Activated T-cell treated with anti-CD3 and anti-CD28 coated beads for 48 hours (primary cell): ENCODE data around the gene SENP2.
"Not testable (repeated sequence)": the region's sequence is repeated elsewhere in the genome, so short reads cannot be mapped to it uniquely, and the experiment has no call there.

Experiments
- DNase-seq: peaks from one replicate; pipeline ENCODE4 v3.0.0-alpha.2; 2020; ENCODE audit warnings: low read depth

SENP2 gene

DNA sequence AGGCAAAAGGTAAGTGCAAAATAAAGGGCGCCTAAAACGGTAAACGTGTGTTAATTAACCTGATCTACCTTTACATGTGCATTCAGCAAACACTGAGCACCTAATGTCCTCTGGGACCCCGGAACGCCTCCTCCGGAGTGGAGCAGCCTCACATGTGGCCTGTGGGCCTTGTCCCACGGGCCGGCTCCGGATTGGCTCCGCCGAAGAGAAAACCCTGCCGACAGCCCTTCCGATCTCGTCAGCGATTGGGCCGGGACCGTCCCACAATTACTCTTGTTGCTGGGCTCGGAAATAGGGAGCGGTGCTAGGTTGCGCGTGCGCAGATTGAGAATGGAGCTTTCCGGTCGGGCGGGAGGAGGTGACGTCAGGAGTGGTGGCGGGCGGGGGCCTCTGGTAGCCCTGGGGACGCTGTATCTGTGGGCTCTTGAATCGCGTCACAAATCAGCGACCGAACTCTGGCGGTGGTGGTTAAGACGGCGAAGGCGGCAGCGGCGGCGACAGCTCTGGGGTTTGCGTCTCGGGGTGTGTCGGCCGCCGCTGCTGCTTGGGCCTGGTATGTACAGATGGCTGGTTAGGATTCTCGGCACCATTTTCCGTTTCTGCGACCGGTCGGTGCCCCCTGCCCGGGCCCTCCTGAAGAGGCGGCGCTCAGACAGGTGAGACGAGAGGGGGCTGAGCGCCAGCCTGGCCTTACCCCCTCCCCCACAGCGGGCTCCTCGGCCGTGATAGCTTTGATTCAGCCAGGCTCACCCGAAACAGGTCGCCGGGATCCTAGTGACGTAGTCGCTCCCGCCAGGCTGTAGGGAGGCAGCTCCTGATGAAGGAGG, at the start of gene SENP2:
Gene SENP2, plus strand, starts transcription at position 437 of the 827 bp plus-strand sequence. Its CDS starts 119 bp downstream, at position 556.
- DNase-seq: peak; percentile 99

DNA sequence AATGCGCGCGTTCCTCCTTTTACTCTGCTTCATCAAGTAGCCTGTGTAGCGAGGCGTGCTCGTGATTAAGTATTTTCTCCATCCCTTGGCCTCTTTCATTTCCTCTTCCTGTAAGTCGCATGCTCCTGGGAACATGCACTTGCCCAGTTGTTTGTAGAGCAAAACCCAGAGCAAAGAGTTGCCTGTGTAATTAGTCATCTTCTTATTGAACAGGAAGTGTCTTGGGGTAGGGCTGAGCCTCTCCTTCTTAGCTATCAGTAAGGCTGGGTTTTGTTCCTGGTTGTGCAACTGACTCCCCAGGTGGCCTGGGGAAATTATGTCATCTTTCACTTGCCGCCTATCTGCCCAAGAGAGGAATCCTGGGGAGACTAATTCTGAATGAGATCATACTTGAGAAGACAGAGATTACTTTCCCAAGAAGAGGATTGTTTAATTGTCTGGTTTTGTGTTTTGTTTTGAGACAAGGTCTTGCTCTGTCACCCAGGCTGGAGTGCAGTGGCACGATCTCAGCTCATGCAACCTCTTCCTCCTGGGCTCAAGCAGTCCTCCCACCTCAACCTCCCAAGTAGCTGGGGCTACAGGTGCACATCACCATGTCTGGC, 48.6 kb upstream of the SENP2 start:
- DNase-seq: peak; percentile 43

DNA sequence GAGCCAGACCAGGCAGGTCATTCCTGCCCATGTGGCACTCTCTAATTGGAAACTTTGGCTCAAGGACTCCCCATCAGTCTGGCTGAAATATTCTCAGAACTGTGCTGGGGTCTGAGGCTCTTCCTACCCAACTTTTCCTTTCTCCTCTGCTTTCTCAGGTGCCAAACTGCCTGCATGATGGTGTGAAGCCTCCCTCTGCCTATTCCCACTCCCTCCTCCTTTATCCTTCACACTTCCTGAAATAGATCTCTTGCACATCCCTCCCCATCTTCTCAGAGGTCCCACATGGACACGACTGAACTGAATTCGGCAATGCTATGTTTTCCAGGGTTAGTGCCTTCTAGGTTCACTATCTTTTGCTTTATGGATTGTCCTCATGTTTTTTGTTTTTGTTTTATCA, 46.2 kb upstream of the SENP2 start:
- no peak for DNase-seq

DNA sequence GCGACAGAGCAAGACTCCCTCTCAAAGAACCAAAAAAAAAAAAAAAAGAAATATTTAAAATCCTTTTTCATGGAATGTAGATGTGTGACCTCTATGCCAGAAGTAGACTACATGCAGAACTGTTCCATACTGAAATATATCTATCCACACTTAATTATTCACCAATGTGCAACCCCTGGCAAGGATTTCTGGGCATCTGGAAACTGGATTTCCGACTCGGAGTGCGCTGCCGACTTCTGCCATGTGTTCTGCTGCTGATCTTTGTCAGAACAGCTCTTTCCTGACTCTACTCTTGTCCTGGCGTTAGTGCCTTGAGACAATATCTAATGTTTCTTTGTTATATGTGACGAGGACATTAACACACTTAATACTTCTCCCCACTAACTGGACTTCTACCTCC, 45.4 kb upstream of the SENP2 start:
- no peak for DNase-seq

DNA sequence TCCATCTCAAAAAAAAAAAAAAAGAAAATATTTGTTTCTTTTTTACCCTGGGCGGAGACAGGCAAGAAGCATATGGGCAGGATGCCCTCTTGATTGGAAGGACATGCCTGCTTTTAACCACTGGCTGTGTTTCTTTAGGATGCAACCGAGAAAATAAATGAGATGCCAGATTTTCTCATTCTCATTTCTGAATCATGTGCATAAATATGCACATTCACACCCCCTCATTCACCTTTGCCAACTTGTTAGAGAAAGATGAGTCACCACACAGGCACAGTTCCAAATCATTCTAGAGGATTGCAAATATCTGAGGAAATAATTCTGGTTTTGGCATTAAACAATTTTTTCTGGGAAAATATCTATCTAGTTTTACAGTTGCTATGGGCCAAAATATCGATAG, 37.0 kb upstream of the SENP2 start:
- no peak for DNase-seq

DNA sequence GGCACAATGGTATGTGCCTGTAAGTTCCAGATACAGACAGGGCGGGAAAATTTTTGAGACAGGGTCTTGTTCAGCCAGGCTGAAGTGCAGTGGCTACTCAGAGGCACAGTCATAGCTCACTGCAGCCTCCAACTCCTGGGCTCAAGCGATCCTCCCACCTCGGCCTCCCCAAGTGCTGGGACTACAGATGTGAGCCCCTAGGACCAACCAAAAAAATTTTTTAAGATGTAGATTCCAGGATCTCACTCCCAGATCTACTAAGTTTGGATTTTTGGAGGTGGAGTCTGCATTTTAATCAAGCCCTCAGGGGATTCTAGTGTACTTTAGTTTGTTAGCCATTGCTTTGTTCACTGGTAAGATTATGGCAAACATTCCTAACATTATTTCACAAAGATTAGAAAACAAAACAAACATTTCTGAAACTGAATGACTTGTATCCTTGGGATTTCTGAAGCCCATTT, 36.4 kb upstream of the SENP2 start:
- no peak for DNase-seq

DNA sequence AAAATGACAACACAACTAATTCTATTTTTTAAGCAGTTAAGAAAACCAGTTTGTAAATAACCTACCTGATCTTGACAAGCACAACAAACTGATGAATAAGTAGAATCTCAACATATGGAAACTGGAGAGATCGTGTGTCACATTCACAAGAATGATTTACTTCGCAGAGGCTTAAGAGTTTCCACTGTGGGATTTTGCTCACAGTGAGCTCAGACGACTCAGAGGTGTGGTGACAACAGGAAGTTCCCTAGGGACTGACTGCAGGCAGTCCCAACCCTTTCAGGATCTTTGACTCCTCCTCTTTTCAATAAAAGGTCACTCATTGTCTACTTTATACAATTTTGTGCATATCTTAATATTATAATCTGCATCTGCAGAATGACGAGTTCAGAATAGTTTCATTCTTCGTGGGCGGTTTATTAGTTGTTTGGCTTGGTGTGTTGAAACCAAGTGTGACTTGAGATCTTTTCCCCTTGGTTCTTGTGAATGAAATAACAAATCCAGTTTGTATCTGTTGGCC, 33.7 kb upstream of the SENP2 start, which contains the start of gene LIPH:
Gene LIPH, minus strand, starts transcription at position 231 of the 520 bp plus-strand sequence. Its CDS starts 117 bp downstream, at position 114.
- DNase-seq: peak; percentile 27

DNA sequence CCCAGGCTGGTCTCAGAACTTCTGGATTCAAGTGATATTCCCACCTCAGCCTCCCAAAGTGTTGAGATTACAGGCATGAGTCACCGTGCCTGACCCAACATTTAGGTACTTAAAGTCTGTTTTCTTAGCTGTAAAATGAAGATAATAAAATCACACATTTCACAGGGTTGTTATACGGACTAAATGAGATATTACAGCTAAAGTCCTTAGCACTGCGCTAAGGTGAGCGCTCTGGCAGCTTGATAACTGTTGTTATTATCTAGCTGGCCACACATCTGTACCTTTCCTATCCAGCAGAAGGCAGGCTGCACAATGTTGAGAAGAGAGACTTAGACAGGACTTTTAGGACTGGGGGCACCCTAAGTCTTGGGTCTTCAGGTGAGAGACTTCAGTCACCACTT, 31.0 kb upstream of the SENP2 start:
- no peak for DNase-seq

DNA sequence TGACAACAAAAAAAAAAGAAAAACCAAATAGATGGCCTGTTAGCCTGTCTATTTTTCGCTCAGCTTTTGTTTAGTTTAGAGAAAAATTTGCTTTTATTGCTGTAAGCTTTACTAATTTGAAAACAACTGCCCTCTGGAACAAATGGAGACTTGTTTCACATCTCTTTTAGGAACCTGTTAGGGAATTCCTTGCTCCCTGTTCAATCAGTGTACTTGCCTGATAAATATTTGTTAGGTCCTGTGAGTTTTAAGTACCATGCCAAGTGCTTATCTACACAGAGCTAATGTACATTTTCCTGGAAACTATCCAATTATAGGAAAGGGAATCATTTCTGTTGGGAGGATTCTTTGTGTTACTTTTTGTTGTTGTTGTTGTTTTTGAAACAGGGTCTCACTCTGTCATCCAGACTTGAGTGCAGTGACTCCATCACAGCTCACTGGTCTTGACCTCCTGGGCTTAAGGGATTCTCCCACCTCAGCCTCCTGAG, 30.2 kb upstream of the SENP2 start:
- no peak for DNase-seq

DNA sequence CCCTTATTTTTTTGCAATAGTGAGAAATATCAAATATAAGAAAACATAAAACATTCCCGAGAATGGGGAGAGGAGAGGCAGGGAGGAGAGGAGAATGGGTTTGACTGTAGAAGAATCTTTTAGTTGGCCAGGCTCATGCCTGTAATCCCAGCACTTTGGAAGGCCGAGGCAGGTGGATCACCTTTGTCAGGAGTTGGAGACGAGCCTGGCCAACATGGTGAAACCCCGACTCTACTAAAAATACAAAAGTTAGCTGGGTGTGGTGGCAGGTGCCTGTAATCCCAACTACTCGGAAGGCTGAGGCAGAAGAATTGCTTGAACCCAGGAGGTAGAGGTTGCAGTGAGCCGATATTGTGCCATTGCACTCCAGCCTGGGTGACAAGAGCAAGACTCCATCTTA, 29.5 kb upstream of the SENP2 start:
- DNase-seq: not testable (repeated sequence)

DNA sequence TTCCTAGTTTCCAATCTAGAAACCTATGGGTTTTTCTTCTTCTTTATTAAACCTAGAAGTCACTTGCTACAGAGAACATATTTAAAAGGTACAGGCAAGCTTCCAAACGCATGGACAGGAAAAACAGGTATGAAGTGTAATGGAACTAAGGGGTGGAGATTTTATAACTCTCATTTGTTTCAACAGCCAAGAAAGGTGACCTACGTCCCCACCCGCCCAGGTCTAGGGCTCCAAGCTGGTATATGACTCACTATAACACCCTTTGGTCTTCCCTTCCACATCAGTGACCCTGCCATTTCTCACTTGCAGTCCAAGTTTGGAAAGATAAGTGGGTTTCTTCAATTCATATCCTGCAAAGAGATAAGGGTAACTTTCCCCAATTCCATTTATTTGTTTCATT, 27.7 kb upstream of the SENP2 start:
- DNase-seq: no peak

DNA sequence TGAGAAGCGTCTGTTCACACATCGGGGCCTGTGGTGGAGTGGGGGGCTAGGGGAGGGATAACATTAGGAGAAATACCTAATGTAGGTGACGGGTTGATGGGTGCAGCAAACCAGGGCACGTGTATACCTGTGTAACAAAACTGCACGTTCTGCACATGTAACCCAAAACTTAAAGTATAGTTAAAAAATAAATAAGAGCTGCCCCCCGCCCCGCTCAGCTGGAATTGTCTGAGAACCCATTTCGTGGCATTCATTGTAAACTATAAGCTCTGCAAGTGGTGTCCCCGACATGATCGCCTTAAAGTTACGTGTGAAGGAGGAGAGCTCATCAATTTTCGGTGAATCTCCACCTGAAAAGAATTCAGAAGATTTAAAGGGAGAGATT, 26.4 kb upstream of the SENP2 start:
- no peak for DNase-seq

DNA sequence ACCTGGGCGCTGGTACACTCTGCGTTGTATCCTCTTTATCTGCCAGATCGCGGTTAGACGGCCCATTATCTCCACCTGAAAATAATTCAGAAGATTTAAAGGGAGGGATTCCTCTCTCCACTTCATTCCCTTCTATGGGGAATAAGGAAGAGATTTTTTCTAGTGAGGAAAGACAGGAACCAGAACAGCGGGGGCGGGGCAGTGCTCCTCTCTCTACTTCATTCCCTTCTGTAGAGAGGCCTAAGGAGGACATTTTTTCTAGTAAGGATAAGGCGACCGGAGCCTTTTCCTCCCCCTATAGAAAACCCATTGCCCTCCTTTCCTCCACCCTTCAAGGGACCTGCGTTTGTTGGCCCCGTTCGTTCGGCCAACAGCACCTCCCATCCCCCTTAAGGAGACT, 25.4 kb upstream of the SENP2 start:
- no peak for DNase-seq

DNA sequence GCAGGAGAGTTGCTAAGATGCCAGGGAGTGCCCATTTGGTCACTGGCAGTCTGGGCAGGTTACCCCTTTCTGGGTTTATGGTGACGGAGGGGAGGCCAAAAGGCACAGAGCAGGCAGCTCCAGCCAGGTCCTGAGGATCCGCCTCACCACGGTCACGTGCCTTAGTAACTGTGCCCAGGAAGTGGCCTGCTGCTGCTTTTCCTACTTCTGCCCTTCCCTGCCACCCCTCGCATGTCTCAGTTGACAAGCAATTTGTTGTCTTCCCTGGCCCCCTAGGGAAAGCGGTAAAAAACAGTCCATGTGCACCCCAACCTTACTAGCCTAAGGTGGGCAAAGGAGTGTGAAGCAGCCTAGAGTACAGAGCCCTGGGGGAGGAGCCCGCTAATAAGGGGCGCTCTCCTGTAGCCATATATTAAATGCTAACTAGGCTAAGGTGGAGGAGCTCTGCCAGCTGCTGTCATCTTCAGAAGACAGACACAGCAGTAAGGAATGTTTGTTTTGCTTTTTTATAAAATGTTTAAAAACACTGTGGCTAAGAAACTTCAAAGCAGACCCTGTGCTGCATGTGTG, 24.6 kb upstream of the SENP2 start:
- no peak for DNase-seq

DNA sequence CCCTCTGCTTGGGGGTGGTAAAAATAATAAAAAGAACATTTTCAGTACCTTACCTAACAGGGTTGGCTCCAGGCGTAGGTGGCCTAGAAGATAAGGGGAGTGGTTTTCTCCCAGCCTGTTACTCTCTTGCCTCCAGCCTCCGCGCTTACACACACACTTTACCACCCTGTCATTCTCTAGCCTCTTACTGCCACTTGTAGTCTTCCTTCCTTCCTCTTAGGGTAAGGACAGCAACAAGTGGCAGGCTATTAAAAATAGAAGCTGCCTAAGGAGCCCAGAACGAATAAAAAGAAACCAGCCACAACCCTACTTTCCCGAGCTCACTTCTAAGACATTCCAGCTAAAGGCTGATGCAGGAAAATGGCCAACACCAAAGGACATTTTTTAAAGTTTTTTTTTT, 24.1 kb upstream of the SENP2 start:
- no peak for DNase-seq

DNA sequence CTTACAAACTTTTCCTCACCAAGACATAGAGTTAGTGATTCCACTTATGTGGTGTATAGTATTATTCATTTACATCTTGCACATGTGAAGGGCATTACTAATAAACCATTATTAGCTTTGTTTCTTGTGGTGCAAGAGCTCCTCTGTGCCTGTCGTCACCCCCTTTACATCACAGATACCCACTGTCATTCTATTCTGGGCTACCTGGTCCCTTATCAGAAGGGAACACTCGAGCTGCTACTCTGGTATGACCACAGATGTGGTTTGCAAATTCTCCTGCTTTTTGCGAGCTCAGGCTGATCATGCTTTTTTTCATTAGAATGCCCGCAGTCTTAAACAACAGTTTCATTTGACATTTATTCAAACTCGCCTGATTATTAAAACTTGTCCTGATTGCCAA, 13.9 kb upstream of the SENP2 start:
- no peak for DNase-seq

DNA sequence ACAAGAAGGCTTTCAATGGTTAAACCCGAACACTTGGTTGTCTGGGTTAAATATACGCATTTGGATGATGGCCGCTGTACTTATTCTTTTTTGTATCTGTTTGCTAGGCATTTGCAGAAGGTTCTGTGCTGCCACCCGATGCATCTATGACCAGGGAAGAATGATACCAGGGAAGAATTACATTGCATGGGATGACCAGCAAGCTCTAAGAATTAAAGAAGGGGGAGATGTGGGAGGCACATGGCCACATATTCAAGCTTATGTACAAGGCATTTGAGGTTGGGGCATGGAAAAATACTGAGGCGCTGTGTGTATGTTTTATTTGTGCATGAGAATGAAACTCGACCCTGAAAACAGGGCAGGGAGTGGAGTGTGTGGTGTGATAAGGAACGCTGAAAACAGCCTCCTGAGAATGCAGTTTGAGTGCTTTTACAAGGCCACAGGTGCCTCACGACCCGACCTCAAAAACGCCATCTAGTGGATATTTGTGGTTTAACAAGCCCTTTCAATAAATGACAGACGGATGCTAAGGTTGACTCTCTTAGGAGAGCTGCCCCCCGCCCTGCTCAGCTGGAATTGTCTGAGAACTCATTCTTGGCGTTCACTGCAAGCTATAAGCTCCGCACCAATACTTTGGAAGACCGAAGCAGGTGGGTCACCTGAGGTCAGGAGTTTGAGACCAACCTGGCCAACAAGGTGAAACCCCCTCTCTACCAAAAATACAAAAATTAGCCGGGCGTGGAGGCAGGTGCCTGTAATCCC, 10.8 kb upstream of the SENP2 start:
- DNase-seq: not testable (repeated sequence)

DNA sequence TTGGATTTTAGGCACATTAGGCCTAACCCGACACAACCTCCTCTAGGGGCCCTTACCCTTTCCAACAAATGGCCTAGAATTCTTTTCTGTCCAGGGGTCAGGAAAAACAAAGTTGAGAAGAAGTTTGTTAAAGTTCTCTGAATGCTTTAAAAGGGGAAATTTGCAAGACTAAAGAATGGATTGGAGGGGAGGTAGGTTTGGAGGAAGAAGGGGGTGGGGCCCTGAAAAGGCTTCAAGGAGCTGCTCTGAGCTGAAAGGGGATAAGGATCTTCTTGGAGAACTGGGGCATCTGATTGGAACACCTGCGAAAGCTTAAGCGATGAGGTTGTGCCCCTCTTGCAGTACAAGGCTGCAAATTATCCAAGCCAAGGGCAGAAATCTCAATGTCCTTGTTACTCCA, 3.9 kb upstream of the SENP2 start:
- no peak for DNase-seq

DNA sequence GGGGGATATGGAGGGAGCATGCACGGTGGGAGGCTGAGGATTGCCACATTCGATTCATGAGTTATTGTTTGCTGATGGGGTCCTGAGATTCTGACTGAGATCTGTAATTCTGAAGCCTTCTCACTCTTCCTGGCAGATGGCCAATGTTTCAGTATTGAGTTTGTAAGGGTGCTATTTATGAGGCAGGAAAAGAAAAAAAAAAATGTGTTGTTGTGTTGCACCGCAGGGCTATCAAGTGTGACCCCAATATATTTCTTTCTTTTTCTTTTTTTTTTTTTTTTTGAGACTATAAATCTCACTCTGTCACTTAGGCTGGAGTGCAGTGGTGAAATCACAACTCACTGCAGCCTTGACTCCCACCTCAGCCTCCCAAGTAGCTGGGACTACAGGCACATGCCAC, 3.2 kb upstream of the SENP2 start:
- no peak for DNase-seq

DNA sequence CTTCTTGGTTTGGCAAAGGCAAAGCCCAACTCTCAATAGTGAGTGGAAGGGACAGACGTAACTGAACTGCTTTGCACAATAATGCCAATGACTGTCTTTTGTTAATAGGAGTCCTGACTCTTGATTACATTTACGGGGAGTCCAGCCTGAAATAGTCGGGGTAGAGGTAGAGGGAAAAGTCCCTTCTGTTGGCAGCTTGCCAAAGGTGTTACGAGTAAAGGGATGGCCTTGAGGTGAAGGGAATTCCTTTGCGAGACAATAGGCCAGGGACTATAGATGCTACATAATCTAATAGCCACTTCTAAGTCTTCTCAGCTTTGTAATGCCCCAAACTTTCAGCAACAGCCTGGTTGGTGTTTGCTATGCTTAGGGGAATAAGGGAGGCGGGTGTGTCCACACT, 2.2 kb upstream of the SENP2 start:
- no peak for DNase-seq

DNA sequence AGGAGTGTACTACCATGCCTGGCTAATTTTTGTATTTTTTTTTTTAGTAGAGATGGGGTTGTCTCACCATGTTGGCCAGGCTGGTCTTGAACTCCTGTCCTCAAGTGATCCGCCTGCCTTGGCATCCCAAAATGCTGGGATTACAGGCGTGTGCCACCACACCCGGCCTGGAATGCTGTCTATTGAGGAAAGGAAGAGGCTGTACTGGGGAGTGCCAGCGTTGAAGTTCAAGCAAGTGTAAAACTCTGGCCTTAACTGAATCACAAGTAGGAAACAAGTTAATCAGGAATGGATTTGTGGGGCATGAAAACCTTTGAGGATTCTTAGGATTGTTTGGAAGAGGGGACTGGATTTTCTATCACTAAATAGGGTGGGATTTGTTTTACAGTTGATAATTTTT, 1.4 kb upstream of the SENP2 start:
- DNase-seq: no peak

DNA sequence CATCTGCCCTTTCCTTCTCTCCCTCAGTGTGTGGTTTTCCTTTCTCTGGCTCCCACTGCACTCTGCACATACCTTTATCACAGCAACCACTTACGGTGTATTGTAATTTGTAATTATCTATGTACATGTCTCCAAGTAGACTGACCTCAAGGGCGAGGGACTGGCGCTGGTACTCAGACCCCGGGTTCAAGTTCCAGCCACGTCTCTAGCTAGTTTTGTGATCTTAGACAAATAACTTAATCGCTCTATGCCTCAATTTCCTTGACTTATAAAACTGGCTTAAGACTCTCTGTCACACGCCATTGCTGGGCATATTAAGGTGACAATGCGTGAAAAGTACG, 607 bp upstream of the SENP2 start:
- no peak for DNase-seq
